Tibial nerve (tissue), 3 donors: ENCODE results near the gene ANO10.

Experiments used
- CTCF ChIP-seq, 5 experiments: fragments of 200-600 bp in 3 of 5; fragments of 450-650 bp in 2 of 5; sonication (generic) in 3 of 5; IDR thresholded peaks; one replicate each; pipeline ENCODE4 v1.5.1; 2016 to 2019; ENCODE audit warnings: antibody characterized with exemption in 5 of 5, mild to moderate bottlenecking in 3 of 5, moderate library complexity in 2 of 5
- POLR2A ChIP-seq, 2 donors: fragments of 450-650 bp; IDR thresholded peaks; one replicate each; pipeline ENCODE4 v1.6.1; 2017; ENCODE audit warnings: antibody characterized with exemption in 2 of 2, mild to moderate bottlenecking in 2 of 2, moderate library complexity in 2 of 2

- TF ChIP-seq CTCF (IDR thresholded peaks at IDR 0.05): no peak
- TF ChIP-seq POLR2A (IDR thresholded peaks at IDR 0.05): no peak
Observed at GRCh38 chr3:43347774-43348173, 274.0 kb downstream of the ANO10 start.
